Ascending aorta (tissue), 2 donors: ENCODE measurements around the gene SUN5. TPM values are rescaled to one million over a fixed set of nuclear protein-coding genes. Genes with fewer than 3 reads are reported as not detected.

Experiments used
- DNase-seq, 2 donors: peaks; one replicate each; pipeline ENCODE4 v3.0.0-alpha.2; 2019; ENCODE audit warnings: low spot score in 2 of 2
- H3K27ac ChIP-seq, 2 donors: fragments of 200-600 bp; sonication (generic); one replicate each; pipeline ENCODE4 v1.5.1; 2016 to 2017; ENCODE audit warnings: mild to moderate bottlenecking in 1 of 2
- H3K27me3 ChIP-seq: fragments of 200-600 bp; sonication (generic); one replicate; pipeline ENCODE4 v1.5.1; 2017
- H3K36me3 ChIP-seq, 2 donors: fragments of 200-600 bp; sonication (generic); one replicate each; pipeline ENCODE4 v1.5.1; 2016
- H3K4me1 ChIP-seq, 2 donors: fragments of 200-600 bp; sonication (generic); one replicate each; pipeline ENCODE4 v1.5.1; 2016 to 2017; ENCODE audit warnings: mild to moderate bottlenecking in 1 of 2
- H3K4me3 ChIP-seq, 2 donors: fragments of 200-600 bp; sonication (generic); one replicate each; pipeline ENCODE4 v1.5.1; 2016 to 2017; ENCODE audit warnings: mild to moderate bottlenecking in 1 of 2
- H3K9me3 ChIP-seq, 2 donors: fragments of 200-600 bp; sonication (generic); one replicate each; pipeline ENCODE4 v1.5.1; 2016
- intact Hi-C: fragments of 100-400 bp; cut with DNase I; formaldehyde crosslinking; loops from one replicate; pipeline ENCODE4 v1.15.1; 2023
- total RNA-seq: library from RNA; depleted of rRNA; stranded (reverse); fragments of >200 nt; gene quantifications from one replicate; pipeline ENCODE4 v1.1.0, GENCODE V29; 2016
- TF ChIP-seq, protein P1 (sequence below), 3 experiments: fragments of 200-600 bp in 2 of 3; fragments of 450-650 bp in 1 of 3; sonication (generic) in 2 of 3; IDR thresholded peaks; one replicate each; pipeline ENCODE4 v1.5.1; 2016 to 2019; ENCODE audit warnings: antibody characterized with exemption in 3 of 3, mild to moderate bottlenecking in 1 of 3, moderate library complexity in 1 of 3

The SUN5 gene
- total RNA-seq, 1 donor from 2014 or later, result not detected

DNA sequence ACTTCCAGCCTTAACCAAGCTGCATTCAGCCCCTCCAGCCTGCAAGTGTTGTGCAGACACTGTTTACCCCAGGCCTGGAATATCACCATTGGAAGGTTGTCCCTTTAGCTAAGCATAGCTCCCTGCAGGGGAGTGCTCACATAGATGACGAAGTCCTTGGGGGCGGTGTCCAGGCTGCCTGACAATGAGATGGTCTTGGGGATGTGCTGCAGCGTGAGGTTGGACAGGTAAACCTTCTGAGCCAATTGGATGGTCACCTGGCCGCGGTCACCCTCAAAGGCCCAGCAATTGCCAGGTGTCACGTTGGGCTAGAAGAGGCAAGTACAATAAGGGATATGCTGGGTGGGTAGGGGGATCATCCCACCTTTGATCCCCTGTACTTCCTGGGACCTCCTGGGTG lies 18.6 kb downstream of the SUN5 start:
- no peaks in the 10 kb centered on the region for H3K4me1 ChIP-seq
- H3K27ac ChIP-seq, result no peak overlapping the region
- H3K9me3 ChIP-seq, result no peaks in the 10 kb centered on the region
- no peaks in the 10 kb centered on the region for H3K36me3 ChIP-seq
- DNase-seq, result no peak
- intact Hi-C loops, result no loop called here
- H3K4me3 ChIP-seq, result no peak overlapping the region
- H3K27me3 ChIP-seq, result no peaks in the 10 kb centered on the region
- TF ChIP-seq, protein P1, sequence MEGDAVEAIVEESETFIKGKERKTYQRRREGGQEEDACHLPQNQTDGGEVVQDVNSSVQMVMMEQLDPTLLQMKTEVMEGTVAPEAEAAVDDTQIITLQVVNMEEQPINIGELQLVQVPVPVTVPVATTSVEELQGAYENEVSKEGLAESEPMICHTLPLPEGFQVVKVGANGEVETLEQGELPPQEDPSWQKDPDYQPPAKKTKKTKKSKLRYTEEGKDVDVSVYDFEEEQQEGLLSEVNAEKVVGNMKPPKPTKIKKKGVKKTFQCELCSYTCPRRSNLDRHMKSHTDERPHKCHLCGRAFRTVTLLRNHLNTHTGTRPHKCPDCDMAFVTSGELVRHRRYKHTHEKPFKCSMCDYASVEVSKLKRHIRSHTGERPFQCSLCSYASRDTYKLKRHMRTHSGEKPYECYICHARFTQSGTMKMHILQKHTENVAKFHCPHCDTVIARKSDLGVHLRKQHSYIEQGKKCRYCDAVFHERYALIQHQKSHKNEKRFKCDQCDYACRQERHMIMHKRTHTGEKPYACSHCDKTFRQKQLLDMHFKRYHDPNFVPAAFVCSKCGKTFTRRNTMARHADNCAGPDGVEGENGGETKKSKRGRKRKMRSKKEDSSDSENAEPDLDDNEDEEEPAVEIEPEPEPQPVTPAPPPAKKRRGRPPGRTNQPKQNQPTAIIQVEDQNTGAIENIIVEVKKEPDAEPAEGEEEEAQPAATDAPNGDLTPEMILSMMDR (IDR thresholded peaks at IDR 0.05), result no peak

DNA sequence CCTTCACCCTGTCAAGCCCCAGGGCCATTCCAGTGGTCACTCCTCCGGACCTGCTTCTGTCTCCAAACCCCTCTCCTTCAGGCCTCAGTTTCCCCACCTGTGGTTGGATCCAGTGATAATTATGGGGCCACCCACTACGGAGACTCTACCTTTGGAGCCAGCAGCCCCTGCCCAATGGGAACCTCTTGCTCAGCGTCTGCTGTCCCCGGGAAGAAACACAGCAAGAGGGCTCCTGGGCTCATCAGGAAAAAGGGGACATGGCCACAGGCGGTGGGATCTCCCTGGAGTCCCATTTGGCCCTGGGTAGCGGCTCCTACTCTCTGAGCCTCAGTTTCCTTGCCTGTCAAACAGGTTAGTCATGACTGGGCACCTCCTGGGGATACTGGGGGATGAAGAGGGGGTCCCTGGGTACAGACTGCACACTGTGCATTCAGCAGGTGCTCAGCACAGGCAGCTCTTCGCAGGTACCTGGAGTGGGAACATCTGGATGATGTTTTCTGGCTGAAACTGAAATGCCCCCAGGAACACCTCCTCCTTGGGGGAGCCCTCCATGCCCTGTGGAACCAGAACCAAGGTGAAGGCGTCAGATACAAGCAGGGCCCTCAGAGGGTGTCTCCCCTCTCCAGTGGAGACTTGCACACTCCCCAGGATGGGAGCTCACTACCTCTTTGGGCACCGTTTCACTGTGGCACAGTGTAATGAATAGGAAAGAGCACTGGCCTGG lies 19.4 kb downstream of the SUN5 start:
- Histone ChIP-seq H3K27me3 (no peaks in the 10 kb centered on the region), H3K36me3 (no peaks in the 10 kb centered on the region), H3K4me1 (no peaks in the 10 kb centered on the region), H3K27ac (no peak overlapping the region), H3K4me3 (no peak overlapping the region), H3K9me3 (no peaks in the 10 kb centered on the region)
- TF ChIP-seq, protein P1 (IDR thresholded peaks at IDR 0.05), result no peak
- intact Hi-C loops, result no loop called here
- DNase-seq, result no peak

DNA sequence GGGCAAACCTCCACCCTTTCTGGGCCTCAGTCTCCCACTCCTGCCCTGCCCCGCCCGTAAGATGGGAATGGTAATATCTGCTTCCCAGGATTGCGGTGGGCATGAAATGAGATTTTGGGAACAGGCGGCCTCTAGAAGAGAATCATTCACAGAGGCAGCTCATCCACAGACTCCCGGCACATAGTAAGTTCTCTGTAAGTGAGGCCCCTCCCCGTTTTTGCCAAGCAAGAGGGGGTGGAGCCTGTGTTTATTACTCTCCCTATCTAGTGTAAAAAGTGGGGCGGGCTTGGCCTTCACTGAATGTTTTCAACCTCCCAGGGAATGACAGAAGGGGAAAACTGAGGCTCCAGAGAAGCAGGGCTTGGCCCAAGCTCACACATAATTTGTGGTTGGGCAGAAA lies 20.0 kb downstream of the SUN5 start:
- no peak overlapping the region for H3K27ac ChIP-seq
- DNase-seq, result no peak
- intact Hi-C loops, result no loop called here
- no peaks in the 10 kb centered on the region for H3K36me3 ChIP-seq
- H3K4me3 ChIP-seq, result no peak overlapping the region
- no peaks in the 10 kb centered on the region for H3K9me3 ChIP-seq
- H3K4me1 ChIP-seq, result no peaks in the 10 kb centered on the region
- H3K27me3 ChIP-seq, result no peaks in the 10 kb centered on the region
- TF ChIP-seq, protein P1 (IDR thresholded peaks at IDR 0.05), result no peak

DNA sequence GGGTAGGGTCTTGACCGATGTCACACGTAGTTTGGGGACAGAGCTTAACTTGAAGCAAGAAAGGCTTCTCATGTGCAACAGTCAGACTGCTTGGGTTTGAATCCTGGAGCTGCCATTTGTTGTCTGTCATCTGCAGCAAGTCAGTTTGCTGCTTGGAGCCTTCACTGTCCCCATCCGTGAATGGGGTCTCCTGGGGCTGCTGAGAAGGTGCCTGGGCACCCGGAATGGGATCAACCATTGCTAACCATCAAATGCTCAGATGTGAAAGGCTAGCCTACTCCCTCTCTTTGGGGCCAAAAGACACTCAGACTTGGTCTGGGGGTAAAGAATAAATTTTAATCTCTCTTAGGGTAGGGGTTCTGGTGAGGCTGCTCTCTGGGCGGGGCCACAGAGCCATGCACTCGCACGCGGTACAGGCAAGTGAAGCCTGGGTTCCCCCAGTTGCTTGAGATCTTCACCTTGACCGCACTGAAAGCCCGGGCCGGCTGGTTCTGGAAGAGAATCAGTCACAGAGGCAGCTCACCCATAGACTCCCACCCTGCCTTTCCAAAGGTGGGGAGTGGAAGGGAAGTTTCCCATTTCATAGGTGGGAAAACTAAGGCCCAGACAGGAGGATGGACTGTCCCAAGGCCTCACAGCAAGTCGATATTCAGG lies 20.6 kb downstream of the SUN5 start:
- Histone ChIP-seq H3K4me3 (no peak overlapping the region), H3K27ac (no peak overlapping the region), H3K9me3 (no peaks in the 10 kb centered on the region), H3K4me1 (no peaks in the 10 kb centered on the region), H3K36me3 (no peaks in the 10 kb centered on the region), H3K27me3 (no peaks in the 10 kb centered on the region)
- DNase-seq, result no peak
- intact Hi-C loops, result no loop called here
- TF ChIP-seq, protein P1 (IDR thresholded peaks at IDR 0.05), result no peak

DNA sequence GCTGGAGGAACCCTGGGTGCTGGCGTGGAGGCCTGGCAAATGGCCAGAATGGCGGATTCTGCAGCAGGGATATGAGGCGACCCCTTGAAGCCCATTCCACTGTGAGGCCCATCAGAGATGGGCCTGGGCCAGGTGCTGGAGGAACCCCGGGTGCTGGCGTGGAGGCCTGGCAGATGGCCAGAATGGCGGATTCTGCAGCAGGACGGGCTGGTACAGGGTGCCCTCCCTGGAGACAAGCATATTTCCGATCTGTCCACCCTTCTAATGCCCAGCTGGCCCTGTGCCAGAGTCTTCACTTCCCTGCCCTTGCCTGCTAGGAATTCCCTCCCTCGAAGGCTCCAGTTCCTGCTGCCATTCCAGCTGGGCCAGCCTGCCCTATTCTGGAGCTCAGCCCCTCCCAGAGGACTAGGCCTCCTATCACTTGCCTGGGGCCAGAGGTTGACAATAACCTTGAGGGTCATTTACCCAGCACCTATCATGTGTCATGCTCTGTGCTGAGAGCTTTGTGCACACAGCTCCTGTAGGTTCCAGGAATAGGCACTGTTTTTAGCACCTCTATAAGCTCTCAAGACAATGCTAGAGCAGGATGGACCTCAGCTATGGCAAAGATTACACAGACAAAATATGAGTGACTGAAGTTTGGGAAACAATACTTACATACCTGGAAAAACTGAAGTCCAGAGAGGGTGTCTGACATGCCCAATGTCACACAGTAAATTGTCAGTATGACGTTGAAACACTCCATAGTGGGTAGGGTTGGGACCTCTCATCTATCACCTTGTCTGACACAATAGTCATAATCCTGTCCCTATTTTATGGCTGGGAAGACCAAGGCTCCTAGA lies 21.4 kb downstream of the SUN5 start:
- Histone ChIP-seq H3K9me3 (no peaks in the 10 kb centered on the region), H3K27ac (no peak overlapping the region), H3K4me3 (no peak overlapping the region), H3K4me1 (no peaks in the 10 kb centered on the region), H3K36me3 (no peaks in the 10 kb centered on the region), H3K27me3 (no peaks in the 10 kb centered on the region)
- DNase-seq, result no peak
- TF ChIP-seq, protein P1 (IDR thresholded peaks at IDR 0.05), result no peak
- intact Hi-C loops, result no loop called here
